B cell (primary cell): ENCODE data around the gene NOL6. TPM values are rescaled to one million over a fixed set of nuclear protein-coding genes. Genes with fewer than 3 reads are reported as not detected.

Experiments
- ATAC-seq: fragments of 200-7000 bp; cut with Tn5 transposase; one replicate; pipeline ENCODE4 v1.10.0; 2021; ENCODE audit warnings: low read depth, mild to moderate bottlenecking, moderate number of reproducible peaks, moderate library complexity
- CTCF ChIA-PET: fragments of 350-600 bp; sonication (Branson Sonifier 250); formaldehyde crosslinking; loops from one replicate; lab custom pipeline; 2021; ENCODE audit warnings: antibody characterized with exemption, inconsistent platforms; lab: Charles Lee
- POLR2A ChIA-PET: fragments of 350-600 bp; sonication (Branson Sonifier 250); formaldehyde crosslinking; loops from one replicate; lab custom pipeline; 2021; ENCODE audit warnings: antibody characterized with exemption; lab: Charles Lee
- DNase-seq: peaks from one replicate; pipeline ENCODE4 v3.0.0; 2013
- H2AFZ ChIP-seq: 2 replicates; pipeline ENCODE4 v1.6.1; 2012; ENCODE audit warnings: mild to moderate bottlenecking, low read depth, low read length; ENCODE audit not compliant: insufficient read depth, poor library complexity, severe bottlenecking
- H3K27ac ChIP-seq, 2 donors: 1 replicate in 1 of 2; 2 replicates in 1 of 2; pipeline ENCODE4 v1.5.1; 2012 to 2013; ENCODE audit warnings: low read length in 2 of 2, mild to moderate bottlenecking in 2 of 2, moderate library complexity in 1 of 2
- H3K27me3 ChIP-seq, 4 experiments: fragments of 200-600 bp in 1 of 4; sonication (generic) in 1 of 4; replicated peaks in 1 of 4; 1 replicate in 2 of 4; 2 replicates in 2 of 4; pipeline versions ENCODE4 v1.6.1 to v1.7.0; 2013 to 2016; ENCODE audit warnings: low read length in 3 of 4, mild to moderate bottlenecking in 2 of 4, mixed read lengths in 1 of 4, moderate library complexity in 1 of 4; ENCODE audit not compliant: insufficient read depth in 4 of 4, control insufficient read depth in 3 of 4; ENCODE audit errors: control extremely low read depth in 1 of 4
- H3K36me3 ChIP-seq, 2 experiments: replicated peaks in 1 of 2; 1 replicate in 1 of 2; 2 replicates in 1 of 2; pipeline versions ENCODE4 v1.6.1 to v1.7.1; 2013; ENCODE audit warnings: low read length in 1 of 2; ENCODE audit not compliant: insufficient read depth in 2 of 2, control insufficient read depth in 1 of 2; ENCODE audit errors: control extremely low read depth in 1 of 2, extremely low read depth in 1 of 2
- H3K4me1 ChIP-seq, 2 donors: fragments of 200-600 bp in 1 of 2; sonication (generic) in 1 of 2; 1 replicate in 1 of 2; 2 replicates in 1 of 2; pipeline versions ENCODE4 v1.5.1 to v1.6.1; 2013 to 2017; ENCODE audit warnings: low read length in 2 of 2; ENCODE audit not compliant: control insufficient read depth in 2 of 2, insufficient read depth in 2 of 2
- H3K4me2 ChIP-seq: replicated peaks from 2 replicates; pipeline ENCODE3; 2012; ENCODE audit warnings: mild to moderate bottlenecking, low read depth, low read length; ENCODE audit not compliant: poor library complexity, severe bottlenecking
- H3K4me3 ChIP-seq, 5 experiments: fragments of 200-600 bp in 1 of 5; sonication (generic) in 1 of 5; 1 replicate in 3 of 5; 2 replicates in 2 of 5; pipeline versions ENCODE4 v1.5.1 to v1.7.0; 2011 to 2016; ENCODE audit warnings: low read length in 4 of 5, mild to moderate bottlenecking in 4 of 5, low read depth in 2 of 5, control low read depth in 1 of 5, moderate library complexity in 1 of 5; ENCODE audit not compliant: insufficient read depth in 1 of 5; ENCODE audit errors: control extremely low read depth in 1 of 5, extremely low read depth in 1 of 5
- H3K79me2 ChIP-seq: fragments of 200-600 bp; sonication (generic); one replicate; pipeline ENCODE4 v1.6.0; 2016; ENCODE audit warnings: low read length; ENCODE audit not compliant: control insufficient read depth, insufficient read depth
- H3K9ac ChIP-seq: fragments of 200-600 bp; sonication (generic); 2 replicates; pipeline ENCODE4 v1.6.1; 2017; ENCODE audit warnings: mild to moderate bottlenecking, low read length, moderate library complexity
- H3K9me3 ChIP-seq, 3 donors: one replicate each; pipeline versions ENCODE4 v1.6.1 to v1.7.1; 2013; ENCODE audit warnings: low read length in 2 of 3; ENCODE audit not compliant: control insufficient read depth in 2 of 3, insufficient read depth in 1 of 3; ENCODE audit errors: control extremely low read depth in 1 of 3
- H4K20me1 ChIP-seq: 2 replicates; pipeline ENCODE4 v1.6.0; 2012; ENCODE audit warnings: mild to moderate bottlenecking, low read length; ENCODE audit not compliant: insufficient read depth, control insufficient read depth, poor library complexity, severe bottlenecking
- H3K27ac Mint-ChIP-seq: one replicate; pipeline ENCODE4 v1.8.0; 2021; ENCODE audit warnings: mixed read lengths
- H3K27me3 Mint-ChIP-seq: one replicate; pipeline ENCODE4 v1.8.0; 2021; ENCODE audit warnings: mixed read lengths
- H3K4me1 Mint-ChIP-seq: one replicate; pipeline ENCODE4 v1.8.0; 2021; ENCODE audit warnings: mixed read lengths
- H3K4me3 Mint-ChIP-seq: one replicate; pipeline ENCODE4 v1.8.0; 2021; ENCODE audit warnings: mixed read lengths
- H3K9me3 Mint-ChIP-seq: one replicate; pipeline ENCODE4 v1.8.0; 2022; ENCODE audit warnings: mixed read lengths; ENCODE audit not compliant: insufficient read depth
- CTCF ChIP-seq: fragments of 200-600 bp; IDR thresholded peaks from one replicate; pipeline ENCODE4 v1.8.0; 2022; ENCODE audit warnings: antibody characterized with exemption, mild to moderate bottlenecking
- EZH2 ChIP-seq: IDR thresholded peaks from 2 replicates; pipeline ENCODE4 v1.6.1; 2012; ENCODE audit warnings: borderline replicate concordance, low read depth, mild to moderate bottlenecking, moderate library complexity, low read length; ENCODE audit not compliant: insufficient read depth, poor library complexity, severe bottlenecking
- WGBS: methylation state at CpG from one replicate; pipeline ENCODE4 v1.1.5; 2013; ENCODE audit warnings: missing lambda C conversion rate; ENCODE audit not compliant: insufficient coverage; 5-methylcytosine and 5-hydroxymethylcytosine counted together
- intact Hi-C: fragments of 100-400 bp; cut with micrococcal nuclease; formaldehyde crosslinking; loops from one replicate; pipeline ENCODE4 v1.10.0; 2022
- polyA plus RNA-seq: library from polyadenylated mRNA; depleted of rRNA; stranded (reverse); fragments of >200 nt; gene quantifications from 2 replicates; pipeline ENCODE4 v1.2.3, GENCODE V29; 2012
- total RNA-seq, 2 donors: library from RNA; stranded (reverse); fragments of 120-200 nt in 1 of 2; gene quantifications; 1 replicate in 1 of 2; 2 replicates in 1 of 2; pipeline versions ENCODE4 v1.2.3 to v1.2.4, GENCODE V29; 2013 to 2022

The NOL6 gene
- total and polyA plus RNA-seq, 2 donors (not counting 1 experiment from before 2014, with no cell fraction given): 31.8 to 40.1 TPM

- H3K9ac ChIP-seq: no peak overlapping the region
- H3K27me3 Mint-ChIP-seq: no peaks in the 10 kb centered on the region
- no peak overlapping the region for H3K4me3 Mint-ChIP-seq
- no peaks in the 10 kb centered on the region for H3K4me1 Mint-ChIP-seq
- H3K4me1 ChIP-seq: no peaks in the 10 kb centered on the region
- H4K20me1 ChIP-seq: no peaks in the 10 kb centered on the region
- H3K9me3 ChIP-seq: no peaks in the 10 kb centered on the region
- CTCF ChIA-PET: interaction anchor here (0.8 to 3.4 kb wide), 16 partner anchors 10 to 184 kb away, joined by 3 to 24 read pairs (median 6); partner anchors contain the start of gene NFX1
- H3K27ac Mint-ChIP-seq: no peak overlapping the region
- no peak overlapping the region for H3K4me3 ChIP-seq
- no peak overlapping the region for H2AFZ ChIP-seq
- POLR2A ChIA-PET: no interaction called here
- H3K27ac ChIP-seq: no peak overlapping the region
- ATAC-seq (no peak), DNase-seq (no peak)
- no peaks in the 10 kb centered on the region for H3K79me2 ChIP-seq
- H3K4me2 ChIP-seq: no peak overlapping the region
- 98% methylated on average over 19 of the region's 27 CpGs for WGBS
- intact Hi-C loops: loop anchor here (1.0 to 2.0 kb wide), 2 partner anchors 63 to 179 kb away; partner anchors contain the start of gene AQP7
- TF ChIP-seq EZH2 (no peak), CTCF (no peak)
- H3K36me3 ChIP-seq: peaks cover 0 to 89% of the 10 kb centered on the region in 2 experiments
- no peaks in the 10 kb centered on the region for H3K9me3 Mint-ChIP-seq
- H3K27me3 ChIP-seq: no peaks in the 10 kb centered on the region
These were observed 7.8 kb downstream of the NOL6 start for GRCh38 chr9:33465596-33466564.

GRCh38 chr9:33465096-33465495, 8.6 kb downstream of the NOL6 start:
- intact Hi-C loops: no loop called here
- Mint-ChIP-seq H3K27ac (no peak overlapping the region), H3K4me1 (no peaks in the 10 kb centered on the region), H3K27me3 (no peaks in the 10 kb centered on the region), H3K4me3 (no peak overlapping the region), H3K9me3 (no peaks in the 10 kb centered on the region)
- ChIA-PET CTCF (interaction anchor here (0.7 to 3.0 kb wide), 5 partner anchors 9 to 90 kb away, joined by 3 to 15 read pairs (median 3); partner anchors contain the start of gene NOL6), POLR2A (no interaction called here)
- no peak for DNase-seq
- 95% methylated on average over 7 of the region's 9 CpGs for WGBS
- H3K79me2 ChIP-seq: no peaks in the 10 kb centered on the region
- no peaks in the 10 kb centered on the region for H4K20me1 ChIP-seq
- no peaks in the 10 kb centered on the region for H3K27me3 ChIP-seq
- ATAC-seq: no peak
- TF ChIP-seq EZH2: no peak
- TF ChIP-seq CTCF: no peak
- peaks cover 0 to 92% of the 10 kb centered on the region in 2 experiments for H3K36me3 ChIP-seq
- no peak overlapping the region for H2AFZ ChIP-seq
- no peak overlapping the region for H3K4me2 ChIP-seq
- no peak overlapping the region for H3K4me3 ChIP-seq
- H3K9ac ChIP-seq: no peak overlapping the region
- no peaks in the 10 kb centered on the region for H3K4me1 ChIP-seq
- H3K27ac ChIP-seq: no peak overlapping the region
- H3K9me3 ChIP-seq: no peaks in the 10 kb centered on the region
